Measurements from ENCODE around the gene WNT3.

Gene WNT3, protein sequence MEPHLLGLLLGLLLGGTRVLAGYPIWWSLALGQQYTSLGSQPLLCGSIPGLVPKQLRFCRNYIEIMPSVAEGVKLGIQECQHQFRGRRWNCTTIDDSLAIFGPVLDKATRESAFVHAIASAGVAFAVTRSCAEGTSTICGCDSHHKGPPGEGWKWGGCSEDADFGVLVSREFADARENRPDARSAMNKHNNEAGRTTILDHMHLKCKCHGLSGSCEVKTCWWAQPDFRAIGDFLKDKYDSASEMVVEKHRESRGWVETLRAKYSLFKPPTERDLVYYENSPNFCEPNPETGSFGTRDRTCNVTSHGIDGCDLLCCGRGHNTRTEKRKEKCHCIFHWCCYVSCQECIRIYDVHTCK

GRCh38 chr17:46818316-46818928 lies at the start of gene WNT3:
Gene WNT3, minus strand, starts transcription at chr17:46818692. Its CDS starts 95 bp downstream, at chr17:46818597.
- Mint-ChIP-seq H3K4me3 (peak within 1 kb of the TSS; percentile 64), H3K27ac (no peak within 1 kb of the TSS), H3K36me3 (no peaks in the 10 kb centered on the region), H3K4me1 (peaks cover 38% of the 10 kb centered on the region), H3K9me3 (no peaks in the 10 kb centered on the region)
- DNase-seq (ENCODE audit: low spot score in 2 of 2), result peak; percentile 32 to 76
- peak; percentile 74 for ATAC-seq

DNA sequence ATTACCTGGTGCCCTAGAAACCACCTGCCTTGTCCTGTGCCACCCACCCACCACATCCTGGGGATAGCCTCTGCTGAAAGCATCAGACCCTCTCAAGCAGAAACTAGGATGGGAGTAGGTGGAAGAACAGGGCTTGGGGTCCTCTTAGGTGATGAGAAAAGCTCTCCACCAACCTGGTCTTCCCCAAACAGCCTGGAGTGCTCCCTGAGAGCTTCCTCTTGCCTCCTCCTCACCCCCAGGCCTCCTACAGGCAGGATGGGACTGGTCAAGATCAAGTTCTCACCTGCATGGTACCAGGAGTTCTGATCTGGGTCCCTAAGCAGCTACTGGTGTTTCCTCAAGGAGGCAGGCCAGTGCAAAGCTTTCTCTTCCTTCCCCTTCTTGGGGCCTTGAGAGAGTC lies 48.3 kb upstream of the WNT3 start:
- Mint-ChIP-seq H3K36me3 (no peaks in the 10 kb centered on the region), H3K27ac (no peak overlapping the region), H3K9me3 (no peaks in the 10 kb centered on the region), H3K4me1 (peaks cover 5% of the 10 kb centered on the region), H3K4me3 (no peak overlapping the region)
- ATAC-seq, result no peak
- DNase-seq (ENCODE audit: low spot score in 2 of 2), result no peak

DNA sequence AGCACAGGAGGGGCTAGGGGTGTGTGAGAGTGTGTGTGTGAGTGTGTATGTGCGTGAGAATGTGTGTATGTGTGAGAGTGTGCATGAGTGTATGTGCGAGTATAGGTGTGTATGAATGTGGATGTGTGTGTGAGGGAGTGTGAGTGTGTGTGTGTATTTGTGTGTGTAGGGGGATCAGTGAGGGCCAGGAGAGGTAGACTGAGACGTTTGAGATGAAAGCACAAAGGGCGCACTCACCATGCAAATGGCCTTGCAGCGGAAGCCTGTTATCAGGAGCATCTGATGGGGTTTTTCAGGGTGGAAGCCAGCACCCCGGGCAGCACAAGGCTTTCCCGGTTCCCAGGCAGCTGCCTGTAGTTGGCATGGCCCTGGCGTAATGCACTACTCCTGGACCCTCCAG lies 47.8 kb upstream of the WNT3 start:
- H3K4me3 Mint-ChIP-seq, result no peak overlapping the region
- no peak for DNase-seq (ENCODE audit: low spot score in 2 of 2)
- no peaks in the 10 kb centered on the region for H3K9me3 Mint-ChIP-seq
- H3K36me3 Mint-ChIP-seq, result no peaks in the 10 kb centered on the region
- H3K4me1 Mint-ChIP-seq, result peaks cover 5% of the 10 kb centered on the region
- no peak for ATAC-seq
- H3K27ac Mint-ChIP-seq, result no peak overlapping the region

- Mint-ChIP-seq H3K4me1 (peaks cover 5% of the 10 kb centered on the region), H3K27ac (no peak overlapping the region), H3K4me3 (no peak overlapping the region), H3K9me3 (no peaks in the 10 kb centered on the region), H3K36me3 (no peaks in the 10 kb centered on the region)
- ATAC-seq (peak; percentile 45), DNase-seq (ENCODE audit: low spot score in 2 of 2) (no peak)
Observed at GRCh38 chr17:46865100-46865499, 46.6 kb upstream of the WNT3 start.

DNA sequence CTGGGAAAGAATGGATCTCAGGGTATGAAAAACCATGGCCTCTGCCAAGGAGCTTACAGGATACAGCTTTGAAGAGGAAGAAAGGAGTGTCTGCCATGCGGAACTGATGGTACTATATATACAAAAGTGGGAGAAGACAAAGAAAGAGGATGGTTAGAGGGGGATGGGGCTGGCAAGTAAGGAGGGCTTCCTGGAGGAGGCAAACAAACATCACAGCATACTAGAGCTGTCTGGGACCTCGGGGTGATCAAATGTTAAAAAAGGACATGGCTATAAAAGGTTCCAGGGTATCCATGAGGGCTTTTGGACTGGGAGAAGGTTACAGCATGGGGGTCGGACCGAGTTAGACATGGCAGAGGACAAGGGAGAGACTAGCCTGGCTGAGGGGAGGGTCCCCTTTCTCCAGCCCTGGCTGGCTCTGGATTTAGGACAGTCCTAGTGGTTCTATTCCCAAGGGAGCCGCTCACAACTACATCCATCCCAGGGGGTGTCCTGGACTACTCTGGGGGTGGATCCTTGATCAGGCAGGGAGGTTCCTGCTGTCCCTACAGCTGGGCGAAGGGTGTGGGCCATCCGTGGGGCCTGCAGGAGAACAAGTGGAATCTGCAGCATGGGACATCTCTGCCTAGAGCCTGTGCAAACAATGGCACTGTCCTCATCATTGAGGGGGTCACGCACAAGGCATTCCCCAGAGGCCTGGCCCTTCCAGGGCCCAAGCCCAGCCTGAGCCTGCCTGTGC lies 45.1 kb upstream of the WNT3 start:
- Mint-ChIP-seq H3K4me1 (peaks cover 5% of the 10 kb centered on the region), H3K9me3 (no peaks in the 10 kb centered on the region), H3K27ac (no peak overlapping the region), H3K4me3 (no peak overlapping the region), H3K36me3 (no peaks in the 10 kb centered on the region)
- DNase-seq (ENCODE audit: low spot score in 2 of 2), result no peak
- no peak for ATAC-seq

- no peak for ATAC-seq
- no peak overlapping the region for H3K4me3 Mint-ChIP-seq
Observed at GRCh38 chr17:46862949-46863348, 44.5 kb upstream of the WNT3 start.

DNA sequence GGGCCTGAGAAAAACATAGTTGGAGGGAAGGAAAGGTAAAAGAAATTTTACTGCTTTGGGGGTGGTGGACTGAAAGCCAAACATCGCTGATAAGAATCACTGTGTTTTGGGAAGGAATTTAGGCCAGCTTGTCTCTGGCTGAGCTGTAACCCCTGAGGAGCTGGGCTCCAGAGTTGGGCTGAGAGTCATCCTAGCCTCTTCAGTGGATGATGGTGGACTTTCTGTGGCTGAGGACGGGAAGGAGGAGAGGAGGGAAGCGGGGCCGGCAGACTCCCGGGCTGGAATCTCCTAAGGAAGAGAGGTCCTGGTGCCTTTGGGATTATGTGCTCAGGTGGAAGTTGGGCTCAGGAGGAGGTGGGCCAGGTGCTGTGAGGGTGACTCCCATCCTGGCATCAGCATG lies 41.5 kb upstream of the WNT3 start:
- no peaks in the 10 kb centered on the region for H3K9me3 Mint-ChIP-seq
- no peak for DNase-seq (ENCODE audit: low spot score in 2 of 2)
- peaks cover 2% of the 10 kb centered on the region for H3K4me1 Mint-ChIP-seq
- no peak for ATAC-seq
- H3K27ac Mint-ChIP-seq, result no peak overlapping the region
- H3K36me3 Mint-ChIP-seq, result no peaks in the 10 kb centered on the region
- no peak overlapping the region for H3K4me3 Mint-ChIP-seq

More at GRCh38 chr17:46862949-46863348, 44.5 kb upstream of the WNT3 start:
- peaks cover 5% of the 10 kb centered on the region for H3K4me1 Mint-ChIP-seq
- H3K36me3 Mint-ChIP-seq, result no peaks in the 10 kb centered on the region
- H3K27ac Mint-ChIP-seq, result no peak overlapping the region
- no peaks in the 10 kb centered on the region for H3K9me3 Mint-ChIP-seq
- DNase-seq (ENCODE audit: low spot score in 2 of 2), result no peak

DNA sequence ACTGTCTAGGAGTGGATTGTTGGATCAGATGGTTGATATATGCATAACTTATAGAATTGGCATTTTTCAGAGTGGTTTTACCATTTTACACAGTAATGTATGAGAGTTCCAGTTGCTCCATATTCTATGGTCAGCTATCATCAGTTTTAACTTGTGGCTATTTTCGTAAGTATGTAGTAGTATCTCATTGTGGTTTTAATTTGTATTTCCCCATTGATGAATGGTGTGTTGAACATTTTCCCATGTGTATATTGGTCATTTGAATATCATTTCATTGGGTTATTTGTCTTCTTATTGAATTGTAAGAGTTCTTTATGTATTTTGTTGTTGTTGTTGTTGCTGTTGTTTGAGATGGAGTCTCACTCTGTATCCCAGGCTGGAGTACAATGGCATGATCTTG lies 39.1 kb upstream of the WNT3 start:
- no peak for ATAC-seq
- Mint-ChIP-seq H3K36me3 (no peaks in the 10 kb centered on the region), H3K4me1 (no peaks in the 10 kb centered on the region), H3K9me3 (no peaks in the 10 kb centered on the region), H3K4me3 (no peak overlapping the region), H3K27ac (no peak overlapping the region)
- no peak for DNase-seq (ENCODE audit: low spot score in 2 of 2)

DNA sequence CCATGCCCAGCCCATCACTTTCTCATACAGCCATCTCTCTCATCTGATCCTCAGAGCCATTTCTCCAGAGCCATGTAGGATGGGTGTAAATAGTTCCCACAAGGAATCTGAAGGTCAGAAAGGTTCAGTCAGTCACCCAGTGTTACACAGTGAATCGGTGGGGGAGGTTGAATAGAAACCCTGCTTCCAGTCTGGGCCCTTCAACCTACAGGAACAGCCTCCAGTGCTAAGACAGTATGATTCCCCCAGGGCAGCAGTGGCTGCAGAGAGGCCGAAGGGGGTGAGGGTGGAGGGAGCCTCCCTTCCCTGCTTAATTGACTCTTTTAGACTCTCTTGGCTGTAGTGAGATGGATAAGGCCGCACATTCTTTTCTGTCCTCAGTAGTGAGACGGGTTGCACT lies 36.5 kb upstream of the WNT3 start:
- Mint-ChIP-seq H3K9me3 (no peaks in the 10 kb centered on the region), H3K4me1 (peaks cover 12% of the 10 kb centered on the region), H3K36me3 (no peaks in the 10 kb centered on the region), H3K4me3 (no peak overlapping the region), H3K27ac (no peak overlapping the region)
- DNase-seq (ENCODE audit: low spot score in 2 of 2) (no peak), ATAC-seq (no peak)

- DNase-seq (ENCODE audit: low spot score in 2 of 2) (no peak), ATAC-seq (no peak)
- no peak overlapping the region for H3K4me3 Mint-ChIP-seq
- no peak overlapping the region for H3K27ac Mint-ChIP-seq
- H3K36me3 Mint-ChIP-seq, result no peaks in the 10 kb centered on the region
- peaks cover 12% of the 10 kb centered on the region for H3K4me1 Mint-ChIP-seq
- H3K9me3 Mint-ChIP-seq, result no peaks in the 10 kb centered on the region
Observed at GRCh38 chr17:46854515-46854914, 36.0 kb upstream of the WNT3 start.

DNA sequence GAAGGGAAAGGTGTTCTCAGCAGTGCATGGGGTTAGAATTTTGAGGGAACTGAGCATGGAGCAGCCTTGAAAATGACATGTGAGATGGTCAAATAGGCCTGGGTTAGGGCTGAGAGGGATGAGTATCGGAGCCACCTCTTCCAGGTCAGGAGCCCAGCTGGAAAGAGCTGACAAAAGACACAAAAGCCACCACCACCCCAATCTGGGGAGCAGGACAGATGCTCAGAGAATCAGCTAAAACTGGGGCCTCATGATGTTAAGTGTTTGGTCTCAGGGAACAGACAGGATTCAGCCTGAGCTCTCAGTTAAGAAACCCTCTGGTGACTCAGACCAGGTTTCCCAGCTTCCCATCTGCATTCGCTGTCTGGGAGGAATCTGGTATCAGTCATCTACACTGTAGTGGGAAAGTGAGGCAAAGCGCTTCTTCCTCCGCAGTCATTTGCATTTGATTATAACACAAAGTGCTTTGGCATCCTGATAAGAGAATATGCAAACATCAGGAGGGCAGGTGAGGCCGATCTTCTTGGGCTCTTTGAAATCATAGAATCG lies 35.5 kb upstream of the WNT3 start:
- H3K36me3 Mint-ChIP-seq, result no peaks in the 10 kb centered on the region
- no peak overlapping the region for H3K4me3 Mint-ChIP-seq
- ATAC-seq (no peak), DNase-seq (ENCODE audit: low spot score in 2 of 2) (no peak)
- H3K4me1 Mint-ChIP-seq, result peaks cover 12% of the 10 kb centered on the region
- H3K9me3 Mint-ChIP-seq, result no peaks in the 10 kb centered on the region
- H3K27ac Mint-ChIP-seq, result no peak overlapping the region

GRCh38 chr17:46851029-46851741 lies 32.7 kb upstream of the WNT3 start, which contains the start of gene WNT9B:
Gene WNT9B, plus strand, starts transcription at chr17:46851583. Its CDS starts 56 bp downstream, at chr17:46851639.
- DNase-seq (ENCODE audit: low spot score in 2 of 2), result no peak
- H3K9me3 Mint-ChIP-seq, result no peaks in the 10 kb centered on the region
- H3K4me3 Mint-ChIP-seq, result peak within 1 kb of the TSS; percentile 64
- no peak within 1 kb of the TSS for H3K27ac Mint-ChIP-seq
- ATAC-seq, result peak; percentile 27
- no peaks in the 10 kb centered on the region for H3K36me3 Mint-ChIP-seq
- peaks cover 12% of the 10 kb centered on the region for H3K4me1 Mint-ChIP-seq

DNA sequence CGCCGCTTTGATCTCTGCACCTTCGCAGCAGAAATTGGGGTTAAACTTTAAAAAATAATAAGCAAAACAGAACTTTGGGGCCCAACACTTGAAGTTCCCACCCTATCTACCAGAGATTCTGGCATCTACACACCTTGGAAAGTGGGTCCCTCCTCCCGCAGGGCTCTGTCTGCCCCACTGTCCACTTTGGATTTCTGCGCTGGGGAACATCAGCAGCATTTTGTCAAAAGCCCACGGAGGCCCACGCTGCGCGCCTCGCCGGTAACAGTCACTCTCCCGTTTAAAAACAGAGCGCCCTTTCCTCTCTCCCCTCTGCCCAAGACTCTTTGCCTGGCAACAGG lies 32.2 kb upstream of the WNT3 start:
- Mint-ChIP-seq H3K4me1 (peaks cover 12% of the 10 kb centered on the region), H3K9me3 (no peaks in the 10 kb centered on the region), H3K27ac (no peak overlapping the region), H3K36me3 (no peaks in the 10 kb centered on the region), H3K4me3 (peak overlapping the region; percentile 10)
- ATAC-seq (no peak), DNase-seq (ENCODE audit: low spot score in 2 of 2) (no peak)

GRCh38 chr17:46848534-46848933 lies 30.0 kb upstream of the WNT3 start:
- H3K4me1 Mint-ChIP-seq, result peaks cover 19% of the 10 kb centered on the region

More at GRCh38 chr17:46848534-46848933, 30.0 kb upstream of the WNT3 start:
- no peak for DNase-seq (ENCODE audit: low spot score in 2 of 2)
- Mint-ChIP-seq H3K4me3 (no peak overlapping the region), H3K9me3 (peaks cover under 1% of the 10 kb centered on the region), H3K27ac (no peak overlapping the region), H3K36me3 (peaks cover 6% of the 10 kb centered on the region)
- ATAC-seq, result no peak
